Hepatocyte (in vitro differentiated cells): Measurements from ENCODE around the gene HEPHL1.

Experiments used
- EZH2 ChIP-seq: fragments of 200-600 bp; sonication (generic); IDR thresholded peaks from 2 replicates; pipeline ENCODE4 v1.6.1; 2016; ENCODE audit warnings: antibody characterized with exemption, mild to moderate bottlenecking, borderline replicate concordance
- EZH2phosphoT487 ChIP-seq: fragments of 200-600 bp; sonication (generic); IDR thresholded peaks from one replicate; pipeline ENCODE4 v1.6.1; 2018; ENCODE audit warnings: antibody characterized with exemption, mild to moderate bottlenecking, low read depth, moderate library complexity; ENCODE audit not compliant: unreplicated experiment, severe bottlenecking
- TF ChIP-seq, protein P1 (sequence below): fragments of 200-600 bp; sonication (generic); IDR thresholded peaks from 2 replicates; pipeline ENCODE4 v1.5.1; 2016; ENCODE audit warnings: antibody characterized with exemption, mild to moderate bottlenecking; ENCODE audit not compliant: poor library complexity

GRCh38 chr11:94131047-94131717 lies 110.0 kb downstream of the HEPHL1 start:
- TF ChIP-seq, protein P1, sequence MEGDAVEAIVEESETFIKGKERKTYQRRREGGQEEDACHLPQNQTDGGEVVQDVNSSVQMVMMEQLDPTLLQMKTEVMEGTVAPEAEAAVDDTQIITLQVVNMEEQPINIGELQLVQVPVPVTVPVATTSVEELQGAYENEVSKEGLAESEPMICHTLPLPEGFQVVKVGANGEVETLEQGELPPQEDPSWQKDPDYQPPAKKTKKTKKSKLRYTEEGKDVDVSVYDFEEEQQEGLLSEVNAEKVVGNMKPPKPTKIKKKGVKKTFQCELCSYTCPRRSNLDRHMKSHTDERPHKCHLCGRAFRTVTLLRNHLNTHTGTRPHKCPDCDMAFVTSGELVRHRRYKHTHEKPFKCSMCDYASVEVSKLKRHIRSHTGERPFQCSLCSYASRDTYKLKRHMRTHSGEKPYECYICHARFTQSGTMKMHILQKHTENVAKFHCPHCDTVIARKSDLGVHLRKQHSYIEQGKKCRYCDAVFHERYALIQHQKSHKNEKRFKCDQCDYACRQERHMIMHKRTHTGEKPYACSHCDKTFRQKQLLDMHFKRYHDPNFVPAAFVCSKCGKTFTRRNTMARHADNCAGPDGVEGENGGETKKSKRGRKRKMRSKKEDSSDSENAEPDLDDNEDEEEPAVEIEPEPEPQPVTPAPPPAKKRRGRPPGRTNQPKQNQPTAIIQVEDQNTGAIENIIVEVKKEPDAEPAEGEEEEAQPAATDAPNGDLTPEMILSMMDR, result no peak
- TF ChIP-seq EZH2 (no peak), EZH2phosphoT487 (no peak)
